ENCODE data around the gene PRKCZ. TPM values are rescaled to one million over a fixed set of nuclear protein-coding genes. Genes with fewer than 3 reads are reported as not detected.
A peak's percentile ranks its signal among the peaks of the same experiment; 100 is the strongest.

The PRKCZ gene
- total and polyA plus RNA-seq, 7 experiments from 2014 or later, result 3.6 to 29.6 (median 24.0) TPM

- peak overlapping the region in 1 of 9 donors; percentile 3 for H3K27ac Mint-ChIP-seq
- H3K36me3 ChIP-seq (ENCODE audit: control insufficient read depth in 2 of 3, insufficient read depth in 3 of 3, low read length in 3 of 3), result no peaks in the 10 kb centered on the region
- H3K4me3 Mint-ChIP-seq, result peak overlapping the region in 8 of 10 donors; percentile 33 to 78 (median 52)
- intact Hi-C loops (cut with micrococcal nuclease), result loop anchor here (1.0 to 10.0 kb wide), 3 partner anchors 84 to 140 kb away; no protein-coding TSS in a partner anchor
- CTCF ChIA-PET, result interaction anchor here (0.6 to 3.1 kb wide), 13 partner anchors 8 to 1042 kb away, joined by 3 to 18 read pairs (median 3); no protein-coding TSS in a partner anchor
- no peaks in the 10 kb centered on the region for H3K9me3 Mint-ChIP-seq
- no peaks in the 10 kb centered on the region for H3K36me3 Mint-ChIP-seq
- POLR2A ChIA-PET, result interaction anchor here (0.6 to 1.2 kb wide), 2 partner anchors 21 to 196 kb away, joined by 3 read pairs; no protein-coding TSS in a partner anchor
- H3K4me3 ChIP-seq (ENCODE audit: low read length), result peak overlapping the region; percentile 35
- H3K4me1 ChIP-seq (ENCODE audit: control insufficient read depth in 2 of 2, insufficient read depth in 2 of 2, low read length in 2 of 2), result peaks cover 7 to 14% of the 10 kb centered on the region in 2 donors
- peaks cover 0 to 35% (median 5%) of the 10 kb centered on the region in 5 donors for H3K27me3 Mint-ChIP-seq
- ATAC-seq (peak; percentile 93), DNase-seq (peak; percentile 65 to 94 (median 78))
- peaks cover 10 to 28% (median 22%) of the 10 kb centered on the region in 7 donors for H3K4me1 Mint-ChIP-seq
- H3K27me3 ChIP-seq (ENCODE audit: control insufficient read depth in 2 of 2, insufficient read depth in 2 of 2, low read length in 2 of 2), result no peaks in the 10 kb centered on the region
- no peak overlapping the region for H3K27ac ChIP-seq (ENCODE audit: low read depth, low read length)
- no peaks in the 10 kb centered on the region for H3K9me3 ChIP-seq (ENCODE audit: control insufficient read depth in 2 of 3, low read length in 3 of 3)
These were observed 5.5 kb upstream of the PRKCZ start for GRCh38 chr1:2044510-2045319.

GRCh38 chr1:2045468-2046173, 4.6 kb upstream of the PRKCZ start:
- H3K4me3 Mint-ChIP-seq, result peak overlapping the region in 9 of 10 donors; percentile 22 to 78 (median 56)

GRCh38 chr1:2046174-2046917, 3.9 kb upstream of the PRKCZ start:
- Histone ChIP-seq H3K27ac (ENCODE audit: low read depth, low read length) (no peak overlapping the region), H3K4me1 (ENCODE audit: control insufficient read depth in 2 of 2, insufficient read depth in 2 of 2, low read length in 2 of 2) (peaks cover 7 to 14% of the 10 kb centered on the region in 2 donors), H3K36me3 (ENCODE audit: control insufficient read depth in 2 of 3, insufficient read depth in 3 of 3, low read length in 3 of 3) (no peaks in the 10 kb centered on the region), H3K4me3 (ENCODE audit: low read length) (no peak overlapping the region), H3K27me3 (ENCODE audit: control insufficient read depth in 2 of 2, insufficient read depth in 2 of 2, low read length in 2 of 2) (no peaks in the 10 kb centered on the region), H3K9me3 (ENCODE audit: control insufficient read depth in 2 of 3, low read length in 3 of 3) (no peaks in the 10 kb centered on the region)
- H3K4me3 Mint-ChIP-seq, result peak overlapping the region in 3 of 10 donors; percentile 23 to 78 (median 56)
- ChIA-PET CTCF (interaction anchor here (1.6 to 3.1 kb wide), 2 partner anchors 10 to 103 kb away, joined by 3 to 18 read pairs; no protein-coding TSS in a partner anchor), POLR2A (no interaction called here)
- ATAC-seq, result no peak
- H3K4me1 Mint-ChIP-seq, result peaks cover 10 to 28% (median 22%) of the 10 kb centered on the region in 7 donors
- no peak overlapping the region for H3K27ac Mint-ChIP-seq
- peaks cover 0 to 35% (median 5%) of the 10 kb centered on the region in 5 donors for H3K27me3 Mint-ChIP-seq
- DNase-seq, result peak in 2 of 9 donors; percentile 24 to 62
- H3K9me3 Mint-ChIP-seq, result no peaks in the 10 kb centered on the region
- intact Hi-C loops (cut with micrococcal nuclease), result loop anchor here (1.0 to 10.0 kb wide), 3 partner anchors 86 to 142 kb away; no protein-coding TSS in a partner anchor
- no peaks in the 10 kb centered on the region for H3K36me3 Mint-ChIP-seq

More at GRCh38 chr1:2045468-2046173, 4.6 kb upstream of the PRKCZ start:
- Mint-ChIP-seq H3K36me3 (no peaks in the 10 kb centered on the region), H3K4me1 (peaks cover 10 to 28% (median 22%) of the 10 kb centered on the region in 7 donors), H3K27ac (peak overlapping the region in 2 of 9 donors; percentile 20 to 69), H3K27me3 (peaks cover 0 to 35% (median 5%) of the 10 kb centered on the region in 5 donors), H3K9me3 (no peaks in the 10 kb centered on the region)
- no peak for DNase-seq
- Histone ChIP-seq H3K27me3 (ENCODE audit: control insufficient read depth in 2 of 2, insufficient read depth in 2 of 2, low read length in 2 of 2) (no peaks in the 10 kb centered on the region), H3K36me3 (ENCODE audit: control insufficient read depth in 2 of 3, insufficient read depth in 3 of 3, low read length in 3 of 3) (no peaks in the 10 kb centered on the region), H3K9me3 (ENCODE audit: control insufficient read depth in 2 of 3, low read length in 3 of 3) (no peaks in the 10 kb centered on the region), H3K4me1 (ENCODE audit: control insufficient read depth in 2 of 2, insufficient read depth in 2 of 2, low read length in 2 of 2) (peaks cover 7 to 14% of the 10 kb centered on the region in 2 donors), H3K4me3 (ENCODE audit: low read length) (no peak overlapping the region), H3K27ac (ENCODE audit: low read depth, low read length) (no peak overlapping the region)
- POLR2A ChIA-PET, result interaction anchor here (0.6 kb wide), 1 partner anchor 195 kb away, joined by 3 read pairs; no protein-coding TSS in a partner anchor
- CTCF ChIA-PET, result interaction anchor here (1.0 to 3.1 kb wide), 5 partner anchors 9 to 144 kb away, joined by 3 to 18 read pairs (median 3); no protein-coding TSS in a partner anchor
- intact Hi-C loops (cut with micrococcal nuclease), result loop anchor here (1.0 to 10.0 kb wide), 3 partner anchors 85 to 141 kb away; no protein-coding TSS in a partner anchor
- no peak for ATAC-seq

GRCh38 chr1:2046953-2047748, 3.1 kb upstream of the PRKCZ start:
- Histone ChIP-seq H3K27me3 (ENCODE audit: control insufficient read depth in 2 of 2, insufficient read depth in 2 of 2, low read length in 2 of 2) (no peaks in the 10 kb centered on the region), H3K36me3 (ENCODE audit: control insufficient read depth in 2 of 3, insufficient read depth in 3 of 3, low read length in 3 of 3) (no peaks in the 10 kb centered on the region), H3K4me1 (ENCODE audit: control insufficient read depth in 2 of 2, insufficient read depth in 2 of 2, low read length in 2 of 2) (peaks cover 7 to 14% of the 10 kb centered on the region in 2 donors), H3K4me3 (ENCODE audit: low read length) (no peak overlapping the region), H3K27ac (ENCODE audit: low read depth, low read length) (no peak overlapping the region), H3K9me3 (ENCODE audit: control insufficient read depth in 2 of 3, low read length in 3 of 3) (no peaks in the 10 kb centered on the region)
- Mint-ChIP-seq H3K4me3 (peak overlapping the region in 1 of 10 donors; percentile 65), H3K9me3 (no peaks in the 10 kb centered on the region), H3K4me1 (peaks cover 10 to 31% (median 22%) of the 10 kb centered on the region in 7 donors), H3K27ac (peak overlapping the region in 1 of 9 donors; percentile 47), H3K27me3 (peaks cover 0 to 41% (median 5%) of the 10 kb centered on the region in 5 donors), H3K36me3 (no peaks in the 10 kb centered on the region)
- DNase-seq (no peak), ATAC-seq (no peak)
- ChIA-PET CTCF (interaction anchor here (1.6 kb wide), 1 partner anchor 10 kb away, joined by 3 read pairs; no protein-coding TSS in a partner anchor), POLR2A (no interaction called here)
- intact Hi-C loops (cut with micrococcal nuclease), result loop anchor here (1.0 to 10.0 kb wide), 3 partner anchors 87 to 142 kb away; no protein-coding TSS in a partner anchor

- intact Hi-C loops (cut with micrococcal nuclease), result loop anchor here (5.0 to 10.0 kb wide), 2 partner anchors 106 to 143 kb away; no protein-coding TSS in a partner anchor
- H3K27ac Mint-ChIP-seq, result peak overlapping the region in 2 of 9 donors; percentile 25 to 42
- CTCF ChIA-PET, result interaction anchor here (1.3 kb wide), 1 partner anchor 10 kb away, joined by 5 read pairs; no protein-coding TSS in a partner anchor
These were observed 2.2 kb upstream of the PRKCZ start for GRCh38 chr1:2047749-2048729.

More at GRCh38 chr1:2047749-2048729, 2.2 kb upstream of the PRKCZ start:
- peaks cover 10 to 38% (median 26%) of the 10 kb centered on the region in 7 donors for H3K4me1 Mint-ChIP-seq
- Histone ChIP-seq H3K27ac (ENCODE audit: low read depth, low read length) (no peak overlapping the region), H3K9me3 (ENCODE audit: control insufficient read depth in 2 of 3, low read length in 3 of 3) (no peaks in the 10 kb centered on the region), H3K27me3 (ENCODE audit: control insufficient read depth in 2 of 2, insufficient read depth in 2 of 2, low read length in 2 of 2) (no peaks in the 10 kb centered on the region), H3K36me3 (ENCODE audit: control insufficient read depth in 2 of 3, insufficient read depth in 3 of 3, low read length in 3 of 3) (no peaks in the 10 kb centered on the region), H3K4me3 (ENCODE audit: low read length) (no peak overlapping the region), H3K4me1 (ENCODE audit: control insufficient read depth in 2 of 2, insufficient read depth in 2 of 2, low read length in 2 of 2) (peaks cover 7 to 14% of the 10 kb centered on the region in 2 donors)
- no peak for ATAC-seq
- POLR2A ChIA-PET, result interaction anchor here (0.6 kb wide), 1 partner anchor 99 kb away, joined by 3 read pairs; no protein-coding TSS in a partner anchor
- H3K9me3 Mint-ChIP-seq, result no peaks in the 10 kb centered on the region
- H3K27me3 Mint-ChIP-seq, result peaks cover 0 to 49% (median 5%) of the 10 kb centered on the region in 5 donors
- peak overlapping the region in 9 of 10 donors; percentile 39 to 89 (median 64) for H3K4me3 Mint-ChIP-seq
- no peaks in the 10 kb centered on the region for H3K36me3 Mint-ChIP-seq
- no peak for DNase-seq
